ENCODE data around the gene VPS35L.
A peak's percentile ranks its signal among the peaks of the same experiment; 100 is the strongest.

VPS35L gene

GRCh38 chr16:19696961-19697360 lies 141.5 kb downstream of the VPS35L start:
- no peak for DNase-seq

GRCh38 chr16:19697756-19698318 lies 142.3 kb downstream of the VPS35L start:
- no peak for DNase-seq

- DNase-seq: peak; percentile 41
Measured at GRCh38 chr16:19698480-19699465, 143.3 kb downstream of the VPS35L start.

- DNase-seq: no peak
Measured at GRCh38 chr16:19699472-19699871, 144.0 kb downstream of the VPS35L start.

GRCh38 chr16:19700319-19700781 lies 144.8 kb downstream of the VPS35L start:
- DNase-seq: no peak

GRCh38 chr16:19701091-19701490 lies 145.6 kb downstream of the VPS35L start:
- DNase-seq: no peak

- no peak for DNase-seq
Measured at GRCh38 chr16:19703172-19703889, 147.8 kb downstream of the VPS35L start.

- no peak for DNase-seq
Measured at GRCh38 chr16:19704321-19705145, 149.0 kb downstream of the VPS35L start.

GRCh38 chr16:19705146-19705501 lies 149.6 kb downstream of the VPS35L start:
- no peak for DNase-seq

GRCh38 chr16:19705843-19706242 lies 150.3 kb downstream of the VPS35L start:
- no peak for DNase-seq

- DNase-seq: no peak
Measured at GRCh38 chr16:19706846-19707245, 151.3 kb downstream of the VPS35L start.

GRCh38 chr16:19707569-19708295 lies 152.2 kb downstream of the VPS35L start:
- no peak for DNase-seq

GRCh38 chr16:19708296-19709205 lies 153.0 kb downstream of the VPS35L start:
- DNase-seq: no peak

GRCh38 chr16:19709381-19710136 lies 154.1 kb downstream of the VPS35L start:
- no peak for DNase-seq

GRCh38 chr16:19710191-19710908 lies 154.8 kb downstream of the VPS35L start:
- no peak for DNase-seq

GRCh38 chr16:19710991-19711545 lies 155.6 kb downstream of the VPS35L start:
- no peak for DNase-seq

GRCh38 chr16:19711643-19712042 lies 156.1 kb downstream of the VPS35L start:
- DNase-seq: no peak

- DNase-seq: no peak
Measured at GRCh38 chr16:19712418-19713058, 157.0 kb downstream of the VPS35L start.
